Measurements from ENCODE around the gene ST6GALNAC3.

Gene ST6GALNAC3

DNA sequence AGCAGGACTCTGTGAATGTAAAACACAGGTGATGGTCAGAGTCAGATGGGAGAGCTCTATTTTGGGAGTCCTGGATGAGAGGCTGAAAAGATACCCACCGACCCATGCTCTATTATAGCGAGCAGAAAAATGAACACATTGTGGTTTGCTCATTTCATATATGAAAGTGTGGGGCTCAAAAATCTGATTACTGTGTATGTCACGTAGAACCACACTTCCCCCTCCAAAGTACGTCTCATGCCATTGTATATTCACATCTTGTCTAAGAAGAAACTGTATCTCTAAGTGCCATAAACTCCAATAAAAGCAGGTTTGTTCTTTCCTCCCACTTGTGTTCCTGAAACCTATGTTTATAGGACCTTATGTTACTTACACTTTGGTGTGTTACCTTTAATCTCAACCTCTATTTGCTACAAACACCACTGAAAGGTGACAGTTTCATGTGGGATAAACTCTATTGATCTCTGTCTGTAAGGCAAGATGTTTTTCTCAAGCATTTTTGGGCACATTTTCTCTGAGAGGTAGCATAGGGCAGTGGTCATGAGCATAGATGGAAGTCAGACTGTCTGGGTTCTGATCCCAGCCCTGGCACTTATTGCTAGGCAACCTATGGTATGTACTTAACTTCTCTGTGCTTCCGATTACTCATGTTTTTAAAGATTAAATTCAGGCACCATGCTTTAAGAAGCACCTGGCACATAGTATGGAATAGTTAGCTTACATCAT is 214.4 kb downstream of the ST6GALNAC3 start:
- DNase-seq (ENCODE audit: low read depth) = no peak

DNA sequence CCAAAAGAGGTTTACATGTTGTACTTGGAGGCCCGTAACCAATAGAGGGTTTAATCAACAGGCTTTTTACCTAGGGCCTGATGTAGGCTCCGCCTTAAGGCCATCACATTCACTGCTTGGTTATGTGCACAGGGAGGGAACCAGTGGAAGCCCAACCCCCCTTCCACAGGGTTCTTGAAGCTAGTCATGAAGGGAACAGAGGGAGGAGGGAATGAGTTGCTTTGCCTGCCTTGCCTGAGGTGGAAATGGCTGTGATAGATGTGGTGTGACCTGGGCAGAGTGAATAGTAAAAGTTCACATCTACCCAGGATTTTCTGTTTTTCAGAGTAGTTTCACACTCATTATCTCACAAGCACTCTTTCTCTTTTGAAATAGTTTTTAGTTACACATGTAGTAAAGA is 215.1 kb downstream of the ST6GALNAC3 start:
- DNase-seq (ENCODE audit: low read depth) = no peak

DNA sequence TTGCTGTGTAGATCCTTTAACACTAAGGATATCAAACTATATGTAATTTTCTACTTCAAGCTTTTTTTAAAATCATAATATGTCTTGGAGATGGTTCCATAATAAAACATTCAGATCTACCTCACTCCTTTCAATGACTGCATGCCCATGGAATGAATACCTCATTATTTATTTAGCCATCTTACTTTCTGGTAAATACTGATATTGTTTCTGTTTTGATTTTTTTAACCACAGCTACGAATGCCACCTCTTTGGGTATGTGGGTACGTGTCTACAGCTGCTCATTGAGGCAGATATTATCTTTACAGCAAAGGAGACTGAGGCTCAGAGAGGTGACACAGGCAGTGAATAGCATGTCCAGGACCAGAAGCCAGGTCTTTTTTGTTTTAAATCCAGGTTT is 215.7 kb downstream of the ST6GALNAC3 start:
- DNase-seq (ENCODE audit: low read depth) = no peak

DNA sequence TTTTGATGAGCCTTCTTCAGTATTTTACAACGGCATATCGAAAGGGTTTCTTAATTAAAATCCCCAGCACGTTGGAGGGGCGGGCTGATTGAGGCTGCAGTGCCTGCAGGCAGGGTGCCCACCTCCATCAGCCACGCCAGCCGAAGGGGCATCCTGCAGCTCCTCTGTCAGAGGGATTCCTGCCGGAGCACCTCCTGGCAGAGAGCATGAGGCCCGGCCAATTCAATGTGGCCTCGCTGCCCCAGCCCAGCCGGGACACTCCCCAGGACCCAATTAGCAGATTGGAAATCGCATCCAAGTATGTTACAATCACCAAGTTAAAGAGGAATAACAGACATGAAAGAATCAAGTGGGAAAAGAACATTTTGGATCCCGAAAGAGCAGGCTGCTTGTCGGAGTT is 216.6 kb downstream of the ST6GALNAC3 start:
- no peak for DNase-seq (ENCODE audit: low read depth)

DNA sequence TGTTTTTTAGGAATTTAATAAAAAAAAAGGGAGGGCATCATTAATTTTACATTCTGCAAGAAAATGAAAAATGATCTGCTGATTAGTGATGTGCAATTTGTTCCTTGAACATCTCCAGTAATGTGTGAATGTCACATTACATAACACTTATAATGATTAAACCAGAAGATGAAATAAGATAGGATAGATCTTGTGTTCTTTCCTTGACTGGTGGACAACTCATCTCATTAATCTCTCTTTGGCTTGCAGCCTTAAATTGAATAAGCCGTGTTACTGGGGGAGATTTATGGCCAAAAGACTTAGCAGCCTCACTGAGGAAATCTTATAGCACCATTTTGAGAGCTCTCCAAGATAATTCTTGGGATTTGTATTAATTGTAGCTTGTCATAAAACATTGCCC is 217.2 kb downstream of the ST6GALNAC3 start:
- DNase-seq (ENCODE audit: low read depth) = no peak

DNA sequence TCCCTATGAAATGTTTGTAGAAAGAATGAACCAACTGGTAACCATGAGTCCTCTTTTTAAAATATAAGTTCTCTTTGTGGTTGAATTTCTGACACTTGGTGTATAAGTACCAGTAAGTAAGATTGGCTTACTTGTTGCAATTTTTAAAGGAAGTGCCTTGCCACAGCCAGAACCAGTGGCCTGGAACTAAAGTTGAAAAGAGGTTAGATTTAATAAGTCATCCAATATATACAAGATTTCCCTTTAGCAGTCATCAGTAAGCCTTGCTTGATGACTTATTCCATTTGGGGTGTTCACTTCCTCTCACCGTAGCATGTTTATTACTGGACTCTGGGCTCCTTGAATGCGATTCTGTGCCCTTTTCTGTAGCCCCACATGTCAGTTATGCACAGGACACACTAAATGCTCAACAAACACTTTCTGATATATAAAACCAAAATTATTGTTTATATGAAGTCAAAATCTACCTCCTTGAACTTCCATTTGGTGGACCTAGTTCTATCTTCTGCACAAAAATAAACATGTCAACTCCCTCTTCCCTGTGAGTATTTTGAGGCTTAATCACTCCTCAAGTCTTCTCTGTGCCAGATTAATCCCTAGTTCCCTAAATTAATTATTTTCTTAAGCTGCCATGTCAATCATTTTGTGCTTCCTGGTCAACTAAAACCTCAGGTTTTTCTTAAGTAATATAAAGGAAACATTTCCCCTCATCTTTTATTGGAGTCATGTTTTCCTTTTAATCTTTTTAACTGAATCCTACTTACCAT is 218.1 kb downstream of the ST6GALNAC3 start:
- no peak for DNase-seq (ENCODE audit: low read depth)

DNA sequence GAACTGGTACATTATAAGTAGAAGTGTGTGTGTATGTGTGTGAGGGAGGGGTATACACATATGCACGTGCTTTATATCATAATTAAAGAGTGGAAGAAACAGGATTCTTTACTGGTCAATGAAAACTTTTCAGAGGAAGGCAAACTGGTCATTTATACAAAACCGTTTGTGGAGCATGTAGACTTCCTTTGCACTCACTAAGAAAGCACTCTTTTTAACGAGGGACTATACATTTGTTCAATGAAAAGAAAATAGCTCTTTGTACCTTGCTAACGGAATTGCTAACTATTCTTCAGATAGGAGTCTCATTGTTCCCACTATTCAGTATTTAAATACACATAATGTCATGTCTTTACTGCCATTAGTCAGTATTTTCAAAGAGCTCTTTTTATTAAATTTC is 219.3 kb downstream of the ST6GALNAC3 start:
- no peak for DNase-seq (ENCODE audit: low read depth)

DNA sequence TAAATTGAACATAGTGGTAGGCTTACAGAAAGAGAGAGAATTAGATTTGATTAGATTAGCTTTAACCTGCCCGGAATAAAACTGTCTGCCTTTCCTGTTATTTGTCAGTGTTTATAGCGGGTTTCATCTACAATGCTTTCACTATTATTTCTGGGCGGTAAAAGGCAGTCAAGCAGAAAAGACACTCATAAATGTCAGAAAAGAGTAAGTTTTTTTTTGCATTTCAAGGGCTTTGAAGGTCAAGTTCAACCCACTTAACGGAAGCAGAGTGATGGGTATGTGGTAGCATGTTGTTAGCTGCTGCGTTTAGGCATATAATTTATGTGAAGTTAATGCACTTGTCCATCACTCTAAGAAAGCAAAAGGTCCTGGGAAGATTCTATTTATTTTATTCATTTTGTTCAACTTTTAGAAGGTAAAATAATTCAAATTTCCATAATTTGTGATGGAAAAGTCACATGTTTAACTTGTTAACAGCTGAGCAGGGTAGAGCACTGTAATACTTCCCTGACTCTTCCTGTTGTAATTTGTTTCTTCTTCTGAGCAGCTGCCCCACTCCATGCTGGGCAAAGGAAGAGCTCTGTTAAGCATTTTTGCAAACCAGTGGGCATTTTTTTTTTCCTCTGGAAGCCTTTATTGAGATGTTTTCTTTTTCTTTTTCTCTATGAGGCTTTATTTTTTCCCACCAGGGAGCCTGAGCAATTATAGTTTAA is 220.1 kb downstream of the ST6GALNAC3 start:
- no peak for DNase-seq (ENCODE audit: low read depth)

DNA sequence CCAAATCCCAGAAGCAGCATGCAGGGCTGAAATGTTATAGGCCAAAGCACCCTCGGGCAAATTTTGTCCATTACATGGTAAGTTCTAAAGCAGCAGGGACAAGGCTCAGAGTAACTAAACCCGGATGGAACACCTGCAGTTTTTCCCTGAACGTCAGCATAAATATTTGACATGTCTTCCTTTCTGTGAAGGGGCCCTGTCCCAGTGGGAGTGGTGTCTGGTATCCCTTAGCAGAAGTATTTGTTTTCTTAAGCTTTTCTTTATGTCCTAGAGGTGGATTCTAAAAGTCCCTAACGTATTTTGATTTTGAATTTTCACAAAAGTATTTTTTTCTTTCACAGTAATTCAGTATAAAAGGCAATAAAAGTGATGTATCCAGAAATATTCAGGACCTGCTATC is 223.9 kb downstream of the ST6GALNAC3 start:
- DNase-seq (ENCODE audit: low read depth) = no peak

DNA sequence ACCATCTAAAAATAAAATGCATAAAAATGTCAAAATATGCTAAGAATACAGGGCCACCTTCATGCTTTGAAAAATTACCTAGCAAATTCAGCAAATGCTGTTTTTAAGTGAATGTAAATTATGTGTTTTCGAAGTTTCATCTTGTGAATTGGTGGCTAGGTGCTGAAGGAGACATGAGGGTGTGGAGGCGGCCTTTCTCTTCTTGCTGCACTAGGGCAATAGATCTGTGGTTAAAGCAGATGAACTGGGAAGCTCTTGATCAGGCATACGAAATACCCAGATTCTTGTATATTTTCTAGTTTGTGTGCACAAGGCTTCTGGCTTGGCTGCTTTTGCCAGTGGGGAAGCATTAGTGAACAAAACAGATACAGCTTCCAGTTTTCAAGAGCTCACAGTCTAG is 224.5 kb downstream of the ST6GALNAC3 start:
- DNase-seq (ENCODE audit: low read depth) = no peak

DNA sequence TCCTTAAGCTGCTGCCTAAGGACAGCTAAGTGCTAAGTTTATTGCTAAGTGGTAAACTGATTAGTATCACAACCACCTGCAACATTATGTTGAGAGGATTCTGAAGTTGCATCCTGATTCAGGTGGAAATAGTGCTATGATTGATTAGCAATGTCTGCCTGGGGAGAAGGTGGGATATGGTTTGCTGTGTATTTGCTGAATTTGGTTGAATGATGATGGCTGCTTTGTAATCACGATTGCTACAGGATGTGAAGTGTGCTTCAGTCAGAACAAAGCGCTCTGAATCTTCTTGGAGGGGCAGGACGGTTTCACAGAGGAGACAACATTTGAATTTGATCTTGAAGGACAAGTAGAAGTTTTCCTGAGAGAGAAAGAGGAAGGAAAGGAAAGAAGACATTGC is 226.0 kb downstream of the ST6GALNAC3 start:
- DNase-seq (ENCODE audit: low read depth) = no peak

DNA sequence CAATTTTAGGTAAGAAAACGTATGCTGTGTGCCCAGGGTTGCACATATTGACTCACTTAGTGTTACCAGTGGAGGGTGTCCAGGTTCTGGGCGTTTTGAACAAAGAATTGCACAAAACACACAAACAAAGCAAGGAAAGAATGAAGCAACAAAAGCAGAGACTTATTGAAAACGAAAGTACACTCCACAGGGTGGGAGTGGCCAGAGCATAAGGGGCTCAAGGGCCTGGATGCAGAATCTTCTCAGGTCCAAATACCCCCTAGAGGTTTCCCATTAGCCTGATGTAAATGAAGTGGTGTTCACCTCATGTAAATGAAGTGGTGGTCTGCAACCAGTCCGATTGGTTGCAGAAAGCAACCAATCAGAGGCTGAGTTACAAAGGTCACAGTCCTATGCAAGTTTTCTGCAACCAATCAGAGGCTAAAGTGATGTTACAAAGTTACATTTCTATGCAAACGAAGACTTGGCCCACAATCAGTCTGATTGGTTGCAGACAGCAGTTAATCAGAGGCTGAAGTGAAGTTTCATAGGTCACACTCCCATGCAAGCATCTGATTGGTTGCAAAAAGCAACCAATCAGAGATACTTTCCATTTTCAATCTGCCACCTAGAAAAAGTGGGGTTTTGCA is 228.3 kb downstream of the ST6GALNAC3 start:
- no peak for DNase-seq (ENCODE audit: low read depth)

DNA sequence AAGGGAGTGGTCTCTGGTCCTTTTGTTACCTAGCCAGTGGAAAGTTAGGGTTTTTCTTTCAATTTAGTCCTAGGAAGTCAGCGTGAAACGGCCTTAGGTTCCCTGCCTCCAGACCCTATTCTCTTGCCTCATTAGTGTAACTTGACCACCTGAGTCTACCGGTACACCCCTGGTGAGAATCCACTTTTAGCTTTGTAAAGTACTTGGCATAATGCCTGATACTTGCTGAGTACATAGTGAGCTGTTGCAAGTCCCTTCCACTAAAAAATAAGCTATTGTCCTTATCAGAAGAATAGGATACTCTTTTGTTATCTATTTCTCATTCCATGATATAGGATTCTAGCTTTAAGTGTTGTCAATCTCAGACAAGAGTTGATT is 228.8 kb downstream of the ST6GALNAC3 start:
- no peak for DNase-seq (ENCODE audit: low read depth)

DNA sequence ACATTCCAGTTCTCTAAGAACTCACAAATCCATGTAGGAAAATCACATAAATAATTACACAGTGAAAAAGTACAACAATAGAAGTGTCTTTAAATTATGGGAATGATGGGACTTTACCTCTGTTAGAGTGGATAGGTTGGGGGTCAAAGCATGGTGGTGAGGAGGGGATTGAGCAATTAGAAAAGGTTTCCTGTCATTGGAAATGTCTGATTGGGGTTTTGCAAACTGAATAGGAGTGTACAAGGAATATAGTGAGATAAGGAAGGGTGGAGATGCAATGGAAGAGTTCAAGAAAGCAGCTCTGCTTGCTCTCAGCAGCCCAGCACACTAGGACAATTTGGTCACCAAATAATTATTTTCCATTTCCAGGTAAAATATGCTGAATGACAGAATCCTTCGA is 238.8 kb downstream of the ST6GALNAC3 start:
- no peak for DNase-seq (ENCODE audit: low read depth)

DNA sequence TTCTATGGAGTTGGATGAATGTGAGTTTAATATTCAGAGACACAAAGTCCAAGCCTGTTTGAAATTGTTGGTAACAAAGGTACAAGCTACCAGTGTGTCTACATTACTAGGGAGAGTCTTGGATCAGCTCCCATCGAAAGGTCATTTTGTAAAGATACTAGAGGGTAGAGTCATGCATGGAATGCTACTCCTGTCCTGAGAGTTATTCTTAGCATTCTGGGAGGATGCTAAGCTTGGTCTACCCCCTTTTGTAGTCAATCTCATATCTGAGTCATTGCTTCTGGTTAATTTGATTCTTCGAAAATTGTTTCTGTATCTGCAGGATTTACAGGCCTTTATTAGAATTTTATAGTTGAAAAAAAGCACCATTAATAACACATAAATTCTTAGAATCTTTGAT is 240.2 kb downstream of the ST6GALNAC3 start:
- DNase-seq (ENCODE audit: low read depth) = no peak

DNA sequence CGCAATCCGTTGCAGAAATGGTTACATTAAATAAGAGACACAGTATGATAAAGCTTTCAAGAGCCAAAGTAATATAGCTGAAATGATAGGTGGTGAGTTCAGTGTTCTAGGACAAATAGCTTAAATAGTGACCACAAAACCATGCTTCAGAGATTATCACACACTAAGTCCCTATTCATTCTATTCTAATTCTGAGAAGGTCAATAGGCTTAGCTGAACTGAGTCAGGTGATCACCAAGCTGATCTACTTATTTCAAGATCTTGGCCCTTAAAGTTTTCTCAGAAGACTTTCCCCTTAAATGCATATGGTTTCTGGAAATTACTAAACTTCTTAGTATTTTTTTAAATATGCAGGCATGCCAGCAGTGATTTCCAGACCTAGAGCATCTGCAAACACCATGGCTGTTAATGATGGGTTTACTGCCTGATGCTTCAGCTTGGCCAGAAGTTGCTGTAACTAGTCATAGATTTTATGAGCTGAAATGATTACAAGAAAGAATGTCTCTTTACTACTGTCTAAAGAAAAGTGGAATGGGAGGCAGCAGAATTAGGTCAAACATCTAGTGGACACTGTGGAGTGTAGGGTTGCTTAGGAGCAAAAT is 242.9 kb downstream of the ST6GALNAC3 start:
- no peak for DNase-seq (ENCODE audit: low read depth)

DNA sequence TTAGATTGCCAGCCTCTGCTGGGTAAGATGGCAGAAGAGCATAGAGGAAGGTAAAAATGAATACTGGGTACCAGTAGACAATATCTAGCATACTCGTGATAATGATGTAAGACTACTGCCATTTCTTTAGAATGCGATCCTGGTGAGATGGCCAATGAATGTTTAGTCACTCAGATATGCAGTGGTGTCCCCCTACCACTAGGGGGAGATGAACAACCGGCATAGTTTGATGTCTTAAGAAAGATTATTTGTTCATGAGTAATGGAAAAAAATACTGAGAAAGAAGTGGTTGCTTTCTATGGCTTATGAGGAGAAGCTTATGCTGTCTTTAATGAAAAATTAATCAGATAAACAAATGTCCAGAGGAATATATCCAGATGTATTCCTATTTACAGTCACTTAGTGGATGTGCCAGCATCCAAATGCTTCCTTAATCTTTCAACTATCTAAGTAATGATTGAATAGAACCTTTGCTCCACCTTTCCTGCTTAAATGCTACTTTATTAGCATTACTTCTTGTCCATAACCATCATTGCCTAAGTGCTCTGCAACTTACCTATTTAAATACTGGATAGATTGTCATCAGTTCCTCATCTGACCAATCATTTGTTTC is 256.6 kb downstream of the ST6GALNAC3 start:
- DNase-seq (ENCODE audit: low read depth) = peak; percentile 25

DNA sequence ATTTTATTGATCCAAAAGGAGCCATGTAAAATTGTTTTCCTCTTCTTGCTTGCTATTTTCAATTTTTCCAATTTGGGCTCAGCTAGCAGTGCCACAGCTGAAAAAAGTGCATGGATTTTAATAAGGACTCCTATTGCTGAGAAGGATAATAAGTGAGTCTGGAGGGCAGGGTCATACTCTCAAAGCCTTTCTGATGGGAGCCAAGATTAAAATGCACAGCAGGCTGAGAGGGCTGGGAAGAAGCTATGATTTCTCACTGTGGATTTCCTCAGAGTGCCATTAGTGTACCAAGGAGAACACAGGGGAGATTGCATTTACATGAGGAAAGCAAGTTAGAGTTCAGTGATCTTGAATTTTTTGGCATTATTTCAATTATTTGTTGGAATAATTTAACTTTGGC is 261.3 kb downstream of the ST6GALNAC3 start:
- DNase-seq (ENCODE audit: low read depth) = no peak

DNA sequence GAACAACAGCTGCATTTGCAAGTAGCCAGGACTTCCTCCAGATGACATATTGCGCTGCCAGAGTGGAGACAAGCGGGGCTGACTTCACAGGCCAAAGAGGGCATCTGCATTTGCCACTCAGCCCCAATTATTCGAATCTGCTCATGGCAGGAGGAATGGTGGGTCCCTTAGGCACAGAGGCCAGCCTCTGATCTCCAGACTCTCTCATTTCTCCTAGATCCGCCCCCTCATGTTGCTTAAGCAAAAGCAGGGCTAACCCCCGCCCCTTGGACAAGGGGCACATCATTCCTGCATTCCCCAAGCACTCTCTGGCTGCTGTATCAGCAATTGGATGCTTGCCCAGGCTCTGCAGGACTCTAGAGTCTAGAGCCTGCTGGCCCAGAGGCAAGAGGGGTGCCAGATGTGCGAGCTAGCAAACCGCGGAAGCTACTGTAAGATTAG is 262.4 kb downstream of the ST6GALNAC3 start:
- no peak for DNase-seq (ENCODE audit: low read depth)

DNA sequence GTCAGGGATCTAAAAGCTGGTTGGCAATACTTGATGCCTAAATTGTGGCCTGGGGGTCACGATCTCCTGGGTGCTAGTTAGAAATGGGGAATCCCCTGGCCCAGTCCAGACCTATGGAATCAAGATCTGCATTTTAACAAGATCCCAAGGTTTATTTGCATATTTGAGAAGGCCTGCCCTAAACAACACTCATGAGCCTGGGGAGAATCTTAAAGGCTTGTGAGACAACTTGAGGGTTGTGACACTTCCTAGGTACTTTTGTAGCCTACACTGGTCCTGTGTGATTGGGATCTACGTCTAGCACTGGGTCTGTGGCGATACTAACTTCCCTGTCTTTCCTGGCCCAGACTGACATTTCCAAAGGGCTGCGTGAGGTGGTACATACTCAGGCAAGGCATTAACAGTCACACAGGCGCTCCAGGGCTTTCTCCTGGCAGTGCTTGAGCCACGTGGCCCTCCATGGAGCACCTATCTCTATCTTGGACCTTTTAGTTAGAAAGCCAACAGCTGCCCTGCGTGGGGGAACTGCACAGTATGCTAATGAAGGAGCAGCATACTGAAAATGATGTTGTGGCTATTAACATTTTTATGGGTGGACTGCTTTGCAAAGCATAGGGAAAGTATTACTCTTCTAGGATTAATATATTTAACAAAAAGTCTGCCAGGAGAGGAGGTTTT is 263.1 kb downstream of the ST6GALNAC3 start:
- DNase-seq (ENCODE audit: low read depth) = no peak

DNA sequence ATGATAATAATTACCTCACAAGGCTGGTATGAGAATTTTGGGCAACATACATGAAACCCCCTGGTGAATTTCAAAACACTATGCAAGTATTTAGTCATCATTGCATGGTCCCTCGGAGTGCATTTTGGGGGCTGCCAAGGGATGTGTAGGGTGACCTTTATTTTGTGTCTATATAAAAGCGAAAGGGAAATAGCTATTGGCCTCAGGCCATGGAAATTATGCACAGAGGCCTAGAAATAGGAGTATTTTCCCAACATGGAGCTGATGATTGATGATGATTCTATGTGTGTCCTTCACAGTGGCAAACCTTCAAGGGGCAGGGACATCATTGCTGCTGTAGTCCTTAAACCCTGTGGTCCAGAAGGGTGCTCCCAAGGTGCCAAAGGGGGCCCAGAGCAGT is 265.5 kb downstream of the ST6GALNAC3 start:
- DNase-seq (ENCODE audit: low read depth) = no peak
